ENCODE measurements around the gene MED31.
"Not testable (repeated sequence)": the region's sequence is repeated elsewhere in the genome, so short reads cannot be mapped to it uniquely, and the experiment has no call there.

MED31 gene

DNA sequence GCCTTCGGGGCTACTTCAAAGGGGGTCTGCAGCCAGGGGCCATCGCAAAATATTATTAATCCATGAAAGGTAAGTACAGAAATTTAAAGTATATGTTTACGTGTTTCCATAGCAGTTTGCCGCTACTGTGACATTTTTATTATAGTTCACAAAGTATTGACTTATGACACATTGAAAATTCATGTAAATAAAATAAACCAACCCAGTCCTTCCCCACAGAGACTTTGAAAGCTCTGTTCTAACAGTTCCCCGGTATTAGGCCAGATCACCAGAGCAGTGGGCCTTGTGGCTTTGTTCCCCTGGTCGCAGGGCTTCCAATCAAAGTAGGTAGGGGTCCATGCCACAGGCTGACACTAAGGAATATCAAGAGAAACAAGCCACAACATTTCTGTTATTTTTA lies 24.8 kb downstream of the MED31 start:
- no peak for DNase-seq (ENCODE audit: low spot score)

- DNase-seq (ENCODE audit: low spot score): no peak
Measured at GRCh38 chr17:6623941-6624340, 27.5 kb downstream of the MED31 start.

GRCh38 chr17:6611231-6611630 lies 40.2 kb downstream of the MED31 start:
- no peak for DNase-seq (ENCODE audit: low spot score)

- DNase-seq (ENCODE audit: low spot score): peak; percentile 6
Measured at GRCh38 chr17:6610011-6610410, 41.4 kb downstream of the MED31 start.

DNA sequence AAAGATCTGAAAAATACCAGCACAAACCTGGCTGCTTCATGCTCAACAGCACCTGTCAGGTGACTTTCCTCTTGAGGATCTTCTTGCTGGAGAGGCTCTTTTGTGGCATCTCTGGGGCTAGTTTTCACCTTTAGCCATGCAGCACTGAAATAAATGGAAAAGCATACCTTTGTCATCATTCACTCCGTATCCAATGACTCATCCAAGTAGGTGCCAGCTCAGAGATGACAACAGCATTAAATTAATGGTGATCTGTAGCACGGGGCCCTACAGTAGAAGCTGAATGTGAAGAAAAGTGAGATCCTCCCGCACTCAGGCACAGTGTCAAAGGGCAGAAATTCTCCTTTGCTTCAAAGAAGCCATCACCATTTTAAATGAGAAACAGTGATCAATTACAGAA lies 43.1 kb downstream of the MED31 start:
- DNase-seq (ENCODE audit: low spot score): peak; percentile 86

DNA sequence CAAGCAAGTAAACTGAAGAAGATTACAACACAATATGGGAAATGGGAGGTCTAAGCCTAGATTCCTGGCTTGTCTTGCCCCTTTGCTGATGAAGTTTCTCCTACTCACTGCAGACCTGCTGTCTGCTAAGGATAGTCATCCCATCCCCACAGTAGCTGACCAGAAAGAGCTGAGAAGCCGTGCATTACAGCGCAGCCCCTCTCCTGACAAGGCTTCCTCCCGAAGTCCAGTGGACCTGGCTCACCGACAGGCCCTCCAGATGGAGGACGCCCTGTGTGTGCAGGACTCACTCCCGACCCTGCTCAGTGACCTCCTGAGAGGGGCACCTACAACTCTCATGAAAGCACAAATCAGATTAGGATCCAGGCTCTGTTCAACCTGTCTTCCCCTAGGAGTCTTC lies 46.3 kb downstream of the MED31 start:
- DNase-seq (ENCODE audit: low spot score): no peak

GRCh38 chr17:6603744-6604325 lies 47.6 kb downstream of the MED31 start:
- no peak for DNase-seq (ENCODE audit: low spot score)

DNA sequence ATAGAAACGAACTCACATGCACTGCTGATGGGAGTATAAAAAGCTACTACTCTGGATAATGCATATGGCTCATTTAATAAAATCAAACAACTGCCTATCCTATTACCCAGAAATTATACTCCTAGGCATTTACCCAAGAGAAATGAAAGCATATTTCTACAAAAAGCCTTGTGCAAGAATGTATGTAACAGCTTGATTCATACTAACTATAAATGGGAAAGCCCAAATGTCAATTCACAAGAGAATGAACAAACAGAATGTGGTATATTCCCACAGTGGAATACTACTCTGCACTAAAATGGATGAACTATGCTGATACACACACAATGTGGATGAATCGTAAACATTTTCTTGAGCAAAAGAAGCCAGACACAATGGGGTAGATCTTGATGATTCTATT lies 49.3 kb downstream of the MED31 start:
- no peak for DNase-seq (ENCODE audit: low spot score)

DNA sequence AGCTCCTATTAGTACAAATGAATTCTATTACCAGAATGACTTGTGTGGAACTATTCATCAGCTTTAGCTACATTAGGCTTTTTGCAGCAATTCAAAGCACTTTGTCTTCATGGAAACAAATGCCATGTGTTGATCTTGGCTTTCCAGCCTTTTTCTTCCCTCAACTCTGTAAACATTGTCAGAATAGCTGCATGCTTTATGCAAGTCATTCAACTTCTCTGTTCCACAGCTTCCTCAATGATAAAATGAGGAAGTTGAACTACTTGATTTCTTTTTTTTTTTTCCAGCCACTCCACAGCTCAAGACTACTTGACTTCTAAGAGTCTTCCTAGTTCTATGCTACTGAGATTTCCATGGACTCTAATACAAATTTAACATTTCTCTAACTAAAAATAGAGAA lies 52.0 kb downstream of the MED31 start:
- peak; percentile 8 for DNase-seq (ENCODE audit: low spot score)

- DNase-seq (ENCODE audit: low spot score): no peak
Measured at GRCh38 chr17:6597727-6598126, 53.7 kb downstream of the MED31 start.

GRCh38 chr17:6596941-6597340 lies 54.5 kb downstream of the MED31 start:
- DNase-seq (ENCODE audit: low spot score): no peak

DNA sequence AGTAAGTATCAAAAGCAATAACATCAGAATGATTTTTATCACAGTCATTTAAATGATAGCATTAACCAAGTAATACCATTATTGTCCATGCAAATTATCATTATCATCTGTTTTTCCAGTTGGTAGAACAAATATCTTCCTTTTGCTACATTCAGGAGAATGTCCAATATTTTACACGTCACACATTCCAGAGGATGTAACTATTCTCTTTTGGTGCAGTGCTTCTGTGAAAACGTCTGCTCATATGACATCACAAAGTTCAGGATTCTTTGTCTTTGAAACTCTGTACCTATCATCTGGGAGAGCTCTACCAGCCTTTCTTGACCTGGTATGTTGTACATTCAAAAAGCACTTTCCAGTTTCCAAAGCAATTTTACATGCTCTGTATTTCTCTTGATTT lies 54.9 kb downstream of the MED31 start:
- DNase-seq (ENCODE audit: low spot score): no peak

- DNase-seq (ENCODE audit: low spot score): no peak
Measured at GRCh38 chr17:6596081-6596480, 55.3 kb downstream of the MED31 start.

DNA sequence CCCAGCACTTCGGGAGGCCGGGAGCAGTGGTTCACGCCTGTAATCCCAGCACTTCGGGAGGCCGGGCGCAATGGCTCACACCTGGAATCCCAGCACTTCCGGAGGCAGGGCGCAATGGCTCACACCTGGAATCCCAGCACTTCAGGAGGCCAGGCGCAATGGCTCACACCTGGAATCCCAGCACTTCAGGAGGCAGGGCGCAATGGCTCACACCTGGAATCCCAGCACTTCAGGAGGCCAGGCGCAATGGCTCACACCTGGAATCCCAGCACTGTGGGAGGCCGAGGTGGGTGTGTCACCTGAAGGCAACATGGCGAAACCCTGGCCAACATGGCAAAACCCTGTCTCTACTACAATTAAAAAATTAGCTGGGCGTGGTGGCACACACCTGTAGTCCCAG lies 58.0 kb downstream of the MED31 start:
- DNase-seq (ENCODE audit: low spot score): not testable (repeated sequence)
